A673 (cell line): ENCODE measurements around the gene ARHGAP18.

Experiments
- CTCF ChIP-seq: fragments of 300-800, 200-600 bp; sonication (generic); conservative IDR thresholded peaks from 2 replicates; pipeline ENCODE4 v1.5.1; 2017; ENCODE audit warnings: low read depth, mild to moderate bottlenecking, antibody characterized with exemption, low read length, moderate library complexity, mixed read lengths
- EZH2 ChIP-seq: fragments of 200-600 bp; sonication (generic); IDR thresholded peaks from 2 replicates; pipeline ENCODE4 v1.6.1; 2017; ENCODE audit warnings: borderline replicate concordance, low read depth, mild to moderate bottlenecking, mixed read lengths, antibody characterized with exemption, low read length; ENCODE audit not compliant: poor library complexity, severe bottlenecking

DNA sequence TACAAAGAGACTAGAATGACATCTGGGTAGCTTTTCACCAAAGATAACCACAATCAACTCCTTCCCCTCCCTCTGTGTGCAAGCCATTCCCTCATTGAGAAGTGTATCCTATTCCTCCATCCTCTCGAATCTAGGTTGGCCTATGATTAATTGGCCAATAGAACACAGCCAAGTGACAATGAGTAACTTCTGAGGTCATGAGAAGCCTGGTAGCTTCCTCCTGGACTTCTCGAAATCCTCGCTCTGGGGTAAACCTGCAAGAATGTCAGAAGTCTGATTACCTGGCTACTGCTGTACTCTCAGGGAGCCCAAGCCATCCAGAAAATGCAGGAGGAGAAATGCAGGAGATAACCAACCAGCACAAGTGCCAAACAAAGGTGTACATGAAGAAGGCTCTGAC, 13.1 kb downstream of the ARHGAP18 start:
- no peak for TF ChIP-seq CTCF
- no peak for TF ChIP-seq EZH2
